ENCODE measurements around the gene MAP7D2.

The MAP7D2 gene

GRCh38 chrX:20063153-20063552, 53.6 kb downstream of the MAP7D2 start:
- no peak for DNase-seq
- no peaks in the 10 kb centered on the region for H3K27me3 ChIP-seq (ENCODE audit: insufficient read depth, low read length, poor library complexity)
- H3K27ac ChIP-seq (ENCODE audit: low read length): no peak overlapping the region
- ATAC-seq (ENCODE audit: insufficient read depth, low read depth): no peak
- H3K9ac ChIP-seq (ENCODE audit: low read depth, low read length): no peak overlapping the region
- H4K20me1 ChIP-seq (ENCODE audit: insufficient read depth, low read length): no peaks in the 10 kb centered on the region
- no peak overlapping the region for H3K4me3 ChIP-seq (ENCODE audit: low read depth in 1 of 2, low read length in 2 of 2)
- H3K4me1 ChIP-seq (ENCODE audit: insufficient read depth, low read length): peaks cover 44% of the 10 kb centered on the region
- no peak overlapping the region for H3K4me2 ChIP-seq (ENCODE audit: insufficient read depth, low read length)
- no peaks in the 10 kb centered on the region for H3K36me3 ChIP-seq (ENCODE audit: insufficient read depth, low read length)
- H3K79me2 ChIP-seq (ENCODE audit: insufficient read depth, low read length): no peaks in the 10 kb centered on the region
- no peaks in the 10 kb centered on the region for H3K9me3 ChIP-seq (ENCODE audit: insufficient read depth, low read length, severe bottlenecking)
- TF ChIP-seq CTCF (IDR thresholded peaks at IDR 0.05; ENCODE audit: borderline replicate concordance, extremely low read depth, low read length, poor library complexity, severe bottlenecking): no peak
- H2AFZ ChIP-seq (ENCODE audit: low read depth, low read length): no peak overlapping the region

GRCh38 chrX:20061855-20062254, 54.9 kb downstream of the MAP7D2 start:
- H3K4me3 ChIP-seq (ENCODE audit: low read depth in 1 of 2, low read length in 2 of 2): no peak overlapping the region; a peak in 1 of 4 replicates
- H3K9ac ChIP-seq (ENCODE audit: low read depth, low read length): peak overlapping the region; percentile 34
- peaks cover 44% of the 10 kb centered on the region for H3K4me1 ChIP-seq (ENCODE audit: insufficient read depth, low read length)
- no peak overlapping the region for H2AFZ ChIP-seq (ENCODE audit: low read depth, low read length)
- peak overlapping the region; percentile 81 for H3K27ac ChIP-seq (ENCODE audit: low read length)
- no peaks in the 10 kb centered on the region for H3K36me3 ChIP-seq (ENCODE audit: insufficient read depth, low read length)
- H3K27me3 ChIP-seq (ENCODE audit: insufficient read depth, low read length, poor library complexity): no peaks in the 10 kb centered on the region
- H3K9me3 ChIP-seq (ENCODE audit: insufficient read depth, low read length, severe bottlenecking): no peaks in the 10 kb centered on the region
- peak overlapping the region; percentile 52 for H3K4me2 ChIP-seq (ENCODE audit: insufficient read depth, low read length)
- TF ChIP-seq EZH2 (IDR thresholded peaks at IDR 0.05; ENCODE audit: borderline replicate concordance, low read depth, low read length, severe bottlenecking): no peak
- no peak for TF ChIP-seq CTCF (IDR thresholded peaks at IDR 0.05; ENCODE audit: borderline replicate concordance, extremely low read depth, low read length, poor library complexity, severe bottlenecking)
- DNase-seq: no peak
- no peaks in the 10 kb centered on the region for H3K79me2 ChIP-seq (ENCODE audit: insufficient read depth, low read length)
- H4K20me1 ChIP-seq (ENCODE audit: insufficient read depth, low read length): no peaks in the 10 kb centered on the region
- ATAC-seq (ENCODE audit: insufficient read depth, low read depth): no peak

- Histone ChIP-seq H3K27ac (ENCODE audit: low read length) (peak overlapping the region; percentile 81), H2AFZ (ENCODE audit: low read depth, low read length) (no peak overlapping the region), H3K9ac (ENCODE audit: low read depth, low read length) (peak overlapping the region; percentile 34), H4K20me1 (ENCODE audit: insufficient read depth, low read length) (no peaks in the 10 kb centered on the region), H3K79me2 (ENCODE audit: insufficient read depth, low read length) (no peaks in the 10 kb centered on the region), H3K4me3 (ENCODE audit: low read depth in 1 of 2, low read length in 2 of 2) (peak overlapping the region in 1 of 2 experiments; percentile 16; a peak in 1 of 4 replicates), H3K4me1 (ENCODE audit: insufficient read depth, low read length) (peaks cover 44% of the 10 kb centered on the region), H3K9me3 (ENCODE audit: insufficient read depth, low read length, severe bottlenecking) (no peaks in the 10 kb centered on the region), H3K36me3 (ENCODE audit: insufficient read depth, low read length) (no peaks in the 10 kb centered on the region), H3K27me3 (ENCODE audit: insufficient read depth, low read length, poor library complexity) (no peaks in the 10 kb centered on the region), H3K4me2 (ENCODE audit: insufficient read depth, low read length) (peak overlapping the region; percentile 55)
- TF ChIP-seq CTCF (IDR thresholded peaks at IDR 0.05; ENCODE audit: borderline replicate concordance, extremely low read depth, low read length, poor library complexity, severe bottlenecking) (peak; percentile 53), EZH2 (IDR thresholded peaks at IDR 0.05; ENCODE audit: borderline replicate concordance, low read depth, low read length, severe bottlenecking) (no peak)
- DNase-seq (peak; percentile 92), ATAC-seq (ENCODE audit: insufficient read depth, low read depth) (peak; percentile 97)
Observed at GRCh38 chrX:20060961-20061748, 55.6 kb downstream of the MAP7D2 start.

Data from DND-41 (cell line).